SH-SY5Y (cell line): ENCODE data around the gene ST8SIA6.

Experiments
- GATA2 ChIP-seq: IDR thresholded peaks from 2 replicates; pipeline ENCODE4 v1.6.1; 2011; ENCODE audit warnings: mild to moderate bottlenecking, low read depth, low read length
- GATA3 ChIP-seq: IDR thresholded peaks from 2 replicates; pipeline ENCODE4 v1.6.1; 2011; ENCODE audit warnings: low read depth, mild to moderate bottlenecking, low read length, moderate library complexity

The ST8SIA6 gene

DNA sequence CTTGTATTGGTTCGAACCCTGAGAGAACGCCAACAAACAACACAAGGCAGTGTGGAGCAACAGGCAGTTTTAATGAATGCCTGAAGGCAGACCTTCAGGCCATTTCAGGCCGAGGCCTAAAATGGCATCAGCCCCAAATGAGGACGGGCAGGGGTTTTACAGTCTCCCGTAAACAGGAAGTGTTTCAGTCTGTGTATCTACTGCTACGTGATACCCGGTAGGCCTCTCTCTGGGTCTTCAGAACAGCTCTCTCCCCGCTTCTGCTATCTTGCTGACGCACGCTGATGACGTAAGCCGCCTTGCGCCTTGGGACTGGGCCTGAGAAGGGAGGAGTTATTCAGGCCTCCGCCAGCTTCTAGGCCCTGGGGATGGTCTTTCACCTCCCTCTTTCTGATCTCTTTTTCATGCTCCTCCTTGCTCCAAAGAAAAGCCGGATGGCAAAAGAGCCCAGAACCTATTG, 67.7 kb downstream of the ST8SIA6 start:
- TF ChIP-seq GATA3 (no peak), GATA2 (no peak)

DNA sequence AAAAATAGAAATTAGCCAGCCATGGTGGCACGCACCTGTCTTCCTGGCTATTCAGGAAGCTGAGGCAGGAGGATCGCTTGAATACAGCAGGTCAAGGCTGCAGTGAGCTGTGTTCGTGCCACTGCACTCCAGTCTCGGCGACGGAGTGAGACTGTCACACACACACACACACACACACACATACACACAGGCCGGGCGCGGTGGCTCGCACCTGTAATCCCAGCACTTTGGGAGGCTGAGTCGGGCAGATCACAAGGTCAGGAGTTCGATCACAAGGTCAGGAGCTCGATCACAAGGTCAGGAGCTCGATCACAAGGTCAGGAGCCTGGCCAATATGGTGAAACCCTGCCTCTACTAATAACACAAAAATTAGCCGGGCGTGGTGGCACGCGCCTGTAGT, 68.4 kb downstream of the ST8SIA6 start:
- TF ChIP-seq GATA2: no peak
- no peak for TF ChIP-seq GATA3

DNA sequence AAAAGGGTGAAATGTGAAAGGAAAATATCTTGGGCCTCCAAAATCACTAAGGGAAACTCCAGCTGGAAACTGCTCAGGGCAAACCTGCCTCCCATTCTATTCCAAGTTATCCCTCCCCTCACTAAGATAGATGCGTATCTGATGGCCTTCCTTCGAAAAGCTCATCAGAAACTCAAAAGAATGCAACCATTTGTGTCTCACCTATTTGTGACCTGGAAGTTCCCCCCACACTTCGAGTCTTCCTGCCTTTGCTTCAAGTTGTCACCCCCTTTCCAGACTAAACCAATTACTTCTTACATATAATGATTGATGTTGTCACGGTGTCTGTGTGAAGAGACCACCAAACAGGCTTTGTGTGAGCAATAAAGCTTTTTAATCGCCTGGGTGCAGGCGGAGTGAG, 69.3 kb downstream of the ST8SIA6 start:
- TF ChIP-seq GATA3: no peak

DNA sequence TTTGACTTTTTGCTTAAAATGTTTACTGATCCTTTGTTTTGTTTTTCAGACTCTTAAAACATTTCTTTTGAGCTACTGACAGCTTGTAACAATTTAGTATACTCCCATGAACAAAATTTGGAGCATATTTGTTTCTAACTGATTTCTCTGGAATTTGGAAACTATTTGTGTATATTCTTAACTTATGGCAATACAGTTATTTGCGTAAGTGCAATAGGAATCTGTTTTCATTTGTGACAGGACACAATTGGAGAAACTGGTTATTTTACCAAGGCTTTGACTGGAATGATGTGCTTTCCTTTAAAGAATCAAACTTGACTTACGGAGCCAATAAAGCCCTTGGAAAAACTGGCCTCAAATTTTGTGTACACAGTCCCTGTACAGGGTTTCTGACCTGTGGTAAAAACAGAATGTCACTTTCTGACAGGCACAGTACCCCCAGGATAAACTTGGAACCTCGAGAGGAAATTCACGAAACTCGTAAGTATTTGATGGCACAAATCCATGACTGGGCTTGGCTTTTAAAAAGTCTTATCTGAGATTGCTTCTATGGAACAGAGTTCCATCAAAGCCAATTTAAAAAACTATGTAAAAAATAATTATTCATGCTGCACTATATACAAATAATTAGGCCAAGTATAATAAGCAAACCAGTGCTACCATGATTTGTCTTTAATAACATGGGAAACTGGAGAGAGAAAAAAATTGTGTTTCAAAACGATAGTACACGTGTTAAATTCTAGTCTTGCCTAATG, 70.4 kb downstream of the ST8SIA6 start:
- TF ChIP-seq GATA2: no peak
- TF ChIP-seq GATA3: no peak

DNA sequence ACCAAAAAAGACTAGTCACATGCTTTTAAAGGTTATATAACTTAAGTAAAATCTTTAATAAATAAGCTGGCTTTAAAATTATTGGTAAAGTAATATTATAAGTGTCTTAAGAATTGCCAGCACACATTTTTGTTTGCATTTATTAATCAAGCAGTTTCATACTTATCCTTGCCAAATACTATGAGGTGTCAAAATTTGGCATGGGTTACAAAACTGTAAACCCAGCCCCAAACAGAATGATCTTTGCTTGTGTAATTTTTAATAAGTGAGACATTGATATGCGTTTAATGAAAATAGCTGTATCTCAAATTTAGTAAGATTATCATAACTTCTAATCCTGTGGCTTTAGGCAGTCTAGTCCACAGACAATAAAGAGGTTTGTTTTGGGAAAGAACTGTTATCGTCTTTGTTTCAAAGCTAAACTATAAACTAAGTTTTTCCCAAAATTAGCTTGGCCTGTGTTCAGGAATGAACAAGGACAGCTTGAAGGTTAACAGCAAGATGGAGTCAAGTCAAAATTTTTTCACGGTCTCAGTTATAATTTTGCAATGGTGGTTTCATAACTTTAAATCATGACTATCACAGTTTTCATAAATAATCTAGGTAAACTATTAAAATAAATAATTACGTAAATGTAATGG, 72.8 kb downstream of the ST8SIA6 start:
- TF ChIP-seq GATA2 (no peak), GATA3 (no peak)

DNA sequence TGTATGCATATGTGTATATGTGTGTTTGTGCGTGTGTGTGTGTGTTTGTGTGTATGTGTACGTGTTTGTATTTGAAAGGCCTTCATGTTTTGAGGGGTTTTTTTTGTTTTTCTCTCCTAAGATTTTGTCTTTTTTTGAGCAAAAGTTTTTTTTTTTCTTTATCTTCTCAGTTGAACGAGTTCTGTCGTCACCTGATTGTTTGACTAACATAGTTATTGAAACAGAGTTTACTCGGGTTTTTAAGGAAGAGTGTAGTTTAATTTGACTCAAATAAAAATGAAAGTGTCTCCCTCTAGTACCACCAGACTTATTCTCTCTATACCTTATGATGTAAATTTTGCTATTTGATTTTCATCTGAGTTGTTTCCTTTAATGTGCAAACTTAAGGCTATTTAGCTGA, 73.5 kb downstream of the ST8SIA6 start:
- TF ChIP-seq GATA3 (no peak), GATA2 (no peak)

DNA sequence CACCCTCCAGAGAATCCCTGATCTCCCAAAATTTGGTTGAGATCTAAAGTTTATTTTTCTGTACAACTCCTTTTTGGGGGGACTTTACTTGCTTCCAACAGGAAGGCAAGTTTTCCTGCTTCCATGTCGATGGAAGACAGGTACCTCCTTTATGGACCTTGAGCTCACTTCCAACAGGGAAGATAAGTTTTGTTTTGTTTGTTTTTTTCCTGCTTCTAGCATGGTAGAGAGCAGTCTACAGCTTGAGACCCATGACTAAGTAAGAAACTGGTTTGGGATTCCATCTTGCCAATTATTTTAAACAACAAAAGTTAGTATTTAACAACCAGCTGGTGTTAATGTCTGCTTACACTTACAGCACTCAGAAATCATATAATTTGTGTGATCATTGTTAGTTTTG, 74.4 kb downstream of the ST8SIA6 start:
- no peak for TF ChIP-seq GATA2
- TF ChIP-seq GATA3: no peak

DNA sequence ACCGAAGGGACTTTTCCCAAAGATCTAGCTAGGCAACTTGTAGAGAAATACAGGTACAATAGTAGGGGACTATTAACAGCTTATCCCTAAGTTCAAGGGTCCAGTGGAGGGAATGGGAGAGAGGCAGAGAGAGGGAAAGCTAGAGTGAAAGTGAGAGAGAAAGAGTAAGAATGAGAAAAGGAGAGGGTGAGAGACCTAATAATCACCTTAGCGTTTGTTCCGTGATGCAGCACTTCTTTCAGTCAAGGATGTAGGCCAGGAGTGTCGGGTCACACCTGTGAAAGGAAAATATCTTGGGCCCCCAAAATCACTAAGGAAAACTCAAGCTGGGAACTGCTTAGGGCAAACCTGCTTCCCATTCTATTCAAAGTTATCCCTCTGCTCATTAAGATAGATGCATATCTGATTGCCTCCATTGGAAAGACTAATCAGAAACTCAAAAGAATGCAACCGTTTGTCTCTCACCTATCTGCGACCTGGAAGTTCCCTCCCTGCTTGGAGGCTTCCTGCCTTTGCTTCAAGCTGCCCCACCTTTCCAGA, 75.2 kb downstream of the ST8SIA6 start:
- no peak for TF ChIP-seq GATA2
- no peak for TF ChIP-seq GATA3

DNA sequence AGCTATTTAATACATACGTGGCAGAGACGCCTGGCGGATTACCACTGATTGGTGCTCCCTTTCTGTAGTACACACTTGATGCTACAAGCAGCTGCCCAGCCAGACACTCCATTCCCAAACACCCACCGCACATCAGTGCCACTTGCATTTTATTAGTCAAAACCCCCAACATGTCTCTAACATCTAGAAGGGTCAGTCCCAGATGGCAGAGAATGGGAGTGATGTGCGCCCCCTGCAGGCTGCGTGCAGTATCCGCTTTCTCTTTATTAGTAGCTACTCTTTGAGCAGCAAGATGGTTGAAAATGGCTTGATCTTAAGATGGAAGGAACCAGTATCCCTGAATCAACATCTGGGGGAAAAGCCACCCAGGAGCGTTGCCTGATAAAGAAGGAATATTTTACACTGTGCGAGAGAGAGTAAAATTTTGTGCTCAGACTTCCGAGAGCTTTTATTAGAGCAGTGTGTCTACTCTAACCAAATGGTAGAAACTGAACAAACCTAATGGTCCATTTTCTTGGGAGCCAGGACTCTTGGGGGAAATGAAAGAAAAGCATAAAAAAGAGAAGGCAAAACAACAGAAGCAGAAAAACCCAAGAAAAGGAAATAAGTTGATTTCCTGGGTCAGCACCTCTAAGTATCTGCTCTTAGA, 78.3 kb downstream of the ST8SIA6 start:
- TF ChIP-seq GATA3: no peak

DNA sequence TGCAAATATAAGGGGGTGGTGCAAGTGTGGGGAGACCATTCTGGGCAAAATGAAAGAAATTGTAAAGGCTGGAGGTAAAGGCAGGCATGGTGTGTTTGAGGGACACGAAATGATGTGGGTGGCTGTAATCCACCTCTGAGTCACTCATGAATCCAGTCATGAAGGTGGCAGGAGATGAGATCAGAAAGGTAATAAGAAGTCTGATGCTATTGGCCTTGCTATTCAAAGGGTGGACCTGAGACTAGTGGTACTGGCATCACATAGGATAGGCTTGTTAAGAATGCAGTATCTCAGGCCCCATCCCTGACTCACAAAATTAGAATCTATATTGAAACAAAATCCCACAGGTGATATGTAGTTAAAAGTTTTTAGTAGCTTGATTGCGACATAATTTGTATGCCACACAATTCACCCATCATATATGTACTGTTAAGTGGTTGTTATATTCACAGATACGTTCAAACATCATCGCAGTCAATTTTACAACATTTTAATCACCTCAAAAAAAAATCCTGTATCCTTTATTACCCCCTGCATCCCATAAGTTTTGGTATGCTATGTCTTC, 85.6 kb downstream of the ST8SIA6 start:
- TF ChIP-seq GATA3 (no peak), GATA2 (no peak)

DNA sequence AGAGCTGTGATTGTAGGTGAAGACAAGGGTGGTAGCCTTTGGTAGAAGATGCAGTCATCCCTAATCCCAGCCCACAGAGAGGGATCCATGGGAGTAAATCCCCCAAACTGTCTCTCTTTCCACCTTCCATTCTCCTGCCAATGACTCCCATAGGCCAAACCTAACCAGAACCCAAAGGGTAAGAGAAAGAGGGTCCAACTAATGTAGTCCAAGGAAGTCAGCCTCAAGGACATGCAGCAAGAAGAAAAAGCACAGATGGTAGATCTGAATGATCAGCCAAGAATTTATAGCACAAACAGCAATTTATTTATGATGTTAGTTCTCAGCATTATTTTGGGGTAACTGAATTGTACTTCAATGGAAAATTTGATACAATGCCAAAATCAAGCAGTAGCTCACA, 87.7 kb downstream of the ST8SIA6 start:
- no peak for TF ChIP-seq GATA3
- TF ChIP-seq GATA2: no peak

DNA sequence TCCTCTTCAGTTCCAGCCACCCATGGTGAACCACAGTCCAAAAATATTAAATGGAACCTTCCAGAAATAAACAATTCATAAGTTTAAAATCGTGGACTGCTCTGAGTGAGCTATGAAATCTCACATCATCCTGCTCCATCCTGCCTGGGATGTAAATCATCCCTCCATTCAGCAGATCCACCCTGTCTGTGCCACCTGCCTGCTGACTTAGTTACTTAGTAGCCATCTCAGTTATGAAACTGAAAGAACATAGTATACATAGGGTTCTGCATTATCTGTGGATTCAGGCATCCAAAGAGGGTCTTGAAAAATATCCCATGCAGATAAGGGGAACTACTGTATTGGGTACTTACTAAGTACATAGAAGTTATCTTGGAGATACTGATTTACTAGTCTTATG, 89.0 kb downstream of the ST8SIA6 start:
- TF ChIP-seq GATA3 (no peak), GATA2 (no peak)

DNA sequence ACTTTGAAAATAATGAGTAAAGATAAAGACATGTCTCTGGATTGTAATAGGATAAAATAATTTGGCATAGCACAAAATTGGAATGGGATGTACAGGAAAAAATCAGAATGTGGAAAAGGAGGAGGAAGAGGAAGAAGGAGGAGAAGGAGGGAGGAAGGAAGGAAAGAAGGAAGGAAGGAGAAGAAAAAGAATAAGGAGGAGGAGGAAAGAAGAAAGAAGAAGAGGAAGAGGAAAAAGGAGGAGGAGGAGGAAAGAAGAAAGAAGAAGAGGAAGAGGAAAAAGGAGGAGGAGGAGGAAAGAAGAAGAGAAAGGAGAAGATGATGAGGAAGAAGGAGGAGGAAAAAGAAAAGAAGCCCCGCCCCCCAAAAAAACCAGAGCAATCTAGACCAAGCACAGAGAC, 95.9 kb downstream of the ST8SIA6 start:
- TF ChIP-seq GATA3: no peak
- TF ChIP-seq GATA2: no peak

DNA sequence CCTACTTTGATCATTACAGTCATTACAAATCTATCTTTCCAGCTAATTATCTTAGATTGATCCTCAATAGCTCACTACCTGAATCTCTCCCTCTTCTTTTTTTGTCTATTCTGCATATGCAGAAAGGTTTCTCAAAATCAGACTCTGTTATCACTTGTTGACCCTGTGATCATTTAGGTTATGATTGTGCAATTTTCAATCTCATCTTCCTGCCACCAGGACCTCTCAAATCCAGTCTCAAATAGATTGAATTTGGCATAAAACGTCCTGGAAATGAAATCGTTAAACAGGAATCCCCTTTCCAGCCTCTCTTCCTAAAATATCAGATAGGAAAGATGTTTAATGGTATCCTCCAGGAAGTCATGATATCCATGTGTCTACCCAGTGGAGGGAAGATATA, 96.6 kb downstream of the ST8SIA6 start:
- TF ChIP-seq GATA2: no peak
- TF ChIP-seq GATA3: no peak

DNA sequence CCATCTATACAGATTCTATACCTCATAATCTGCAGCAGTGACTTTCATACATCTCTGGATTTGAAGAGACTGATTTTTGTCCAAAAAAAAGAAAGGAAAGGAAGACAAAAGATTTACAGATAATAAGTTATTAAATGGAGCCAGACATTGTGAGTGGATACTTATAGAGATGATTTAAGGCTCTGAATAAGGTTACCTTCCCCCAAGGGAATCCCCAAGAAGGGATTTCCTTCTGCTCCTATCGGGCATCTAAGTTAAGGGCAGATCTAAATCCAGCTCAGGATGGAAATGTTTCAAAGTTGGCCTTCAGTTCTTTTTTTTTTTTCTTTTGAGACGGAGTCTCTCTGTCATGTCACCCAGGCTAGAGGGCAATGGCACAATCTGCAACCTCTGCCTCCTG, 97.6 kb downstream of the ST8SIA6 start:
- no peak for TF ChIP-seq GATA3
- no peak for TF ChIP-seq GATA2

DNA sequence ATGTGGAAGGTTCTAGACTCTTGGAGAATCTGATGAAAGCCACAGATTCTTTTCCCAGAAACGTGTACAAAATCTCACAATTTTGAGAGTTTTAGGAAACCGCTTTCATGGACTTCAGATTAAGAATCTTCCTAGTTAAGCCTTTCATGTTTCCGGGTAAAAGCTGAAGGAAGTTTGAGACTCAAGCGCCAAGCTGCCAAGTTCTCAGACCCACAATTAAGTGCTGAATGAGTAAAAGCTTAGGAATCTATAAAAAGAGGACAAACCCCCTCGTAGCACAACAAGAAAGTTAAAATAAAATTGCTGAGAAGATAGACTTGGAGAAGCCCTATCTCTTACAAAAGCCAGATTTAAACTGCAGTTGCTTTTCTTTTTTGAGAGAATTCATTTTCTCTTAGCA, 99.6 kb downstream of the ST8SIA6 start:
- no peak for TF ChIP-seq GATA2
- no peak for TF ChIP-seq GATA3
